Measurements from ENCODE around the gene ADCY9. TPM values are rescaled to one million over a fixed set of nuclear protein-coding genes. Genes with fewer than 3 reads are reported as not detected.
A peak's percentile ranks its signal among the peaks of the same experiment; 100 is the strongest.

ADCY9 gene
- total and polyA plus RNA-seq, 8 donors = 9.8 to 61.1 (median 12.9) TPM

- no peak for DNase-seq
- H3K27ac ChIP-seq = no peak overlapping the region
- intact Hi-C loops (cut with DNase I) = no loop called here
- H3K36me3 ChIP-seq = no peaks in the 10 kb centered on the region
- no peak for ATAC-seq
- no peaks in the 10 kb centered on the region for H3K9me3 ChIP-seq
- no peak for TF ChIP-seq CTCF (IDR thresholded peaks at IDR 0.05)
- no peak overlapping the region for H3K4me3 ChIP-seq
- peaks cover 11 to 34% of the 10 kb centered on the region in 2 donors for H3K4me1 ChIP-seq
- H3K27me3 ChIP-seq = no peaks in the 10 kb centered on the region
Measured at GRCh38 chr16:4021916-4022315, 94.3 kb downstream of the ADCY9 start.

- intact Hi-C loops (cut with DNase I) = no loop called here
- Histone ChIP-seq H3K9me3 (no peaks in the 10 kb centered on the region), H3K27ac (no peak overlapping the region), H3K4me3 (no peak overlapping the region), H3K27me3 (no peaks in the 10 kb centered on the region), H3K36me3 (no peaks in the 10 kb centered on the region), H3K4me1 (peaks cover 11 to 41% of the 10 kb centered on the region in 2 donors)
- ATAC-seq (peak; percentile 92), DNase-seq (peak in 3 of 4 donors; percentile 79 to 82 (median 79))
- no peak for TF ChIP-seq CTCF (IDR thresholded peaks at IDR 0.05)
Measured at GRCh38 chr16:4021070-4021779, 95.0 kb downstream of the ADCY9 start.

GRCh38 chr16:4019371-4019791 is 96.9 kb downstream of the ADCY9 start:
- DNase-seq (no peak), ATAC-seq (peak; percentile 60)
- H3K9me3 ChIP-seq = no peaks in the 10 kb centered on the region
- H3K4me1 ChIP-seq = peaks cover 11 to 43% of the 10 kb centered on the region in 2 donors
- peak overlapping the region; percentile 7 to 27 for H3K4me3 ChIP-seq
- no peaks in the 10 kb centered on the region for H3K27me3 ChIP-seq
- no peak for TF ChIP-seq CTCF (IDR thresholded peaks at IDR 0.05)
- intact Hi-C loops (cut with DNase I) = no loop called here
- H3K36me3 ChIP-seq = no peaks in the 10 kb centered on the region
- peak overlapping the region; percentile 59 to 71 for H3K27ac ChIP-seq

- Histone ChIP-seq H3K4me3 (no peak overlapping the region), H3K27ac (no peak overlapping the region), H3K27me3 (no peaks in the 10 kb centered on the region), H3K36me3 (no peaks in the 10 kb centered on the region), H3K4me1 (peaks cover 11 to 51% of the 10 kb centered on the region in 2 donors), H3K9me3 (no peaks in the 10 kb centered on the region)
- ATAC-seq (no peak), DNase-seq (no peak)
- no peak for TF ChIP-seq CTCF (IDR thresholded peaks at IDR 0.05)
- intact Hi-C loops (cut with DNase I) = no loop called here
Measured at GRCh38 chr16:4018391-4018790, 97.9 kb downstream of the ADCY9 start.

- Histone ChIP-seq H3K9me3 (no peaks in the 10 kb centered on the region), H3K36me3 (no peaks in the 10 kb centered on the region), H3K4me1 (peaks cover 11 to 55% of the 10 kb centered on the region in 2 donors), H3K4me3 (no peak overlapping the region), H3K27me3 (no peaks in the 10 kb centered on the region), H3K27ac (no peak overlapping the region)
- ATAC-seq = no peak
- DNase-seq = no peak
- no peak for TF ChIP-seq CTCF (IDR thresholded peaks at IDR 0.05)
- intact Hi-C loops (cut with DNase I) = no loop called here
Measured at GRCh38 chr16:4017807-4018206, 98.4 kb downstream of the ADCY9 start.

Data from left lung (tissue), 10 donors.